ENCODE data around the gene CALR3. TPM values are rescaled to one million over a fixed set of nuclear protein-coding genes. Genes with fewer than 3 reads are reported as not detected.

CALR3 gene
- total RNA-seq, 6 experiments from 2014 or later, result not detected

GRCh38 chr19:16460454-16460853 is 35.5 kb downstream of the CALR3 start:
- no peaks in the 10 kb centered on the region for H3K9me3 ChIP-seq
- no peaks in the 10 kb centered on the region for H3K36me3 ChIP-seq
- ATAC-seq, result no peak
- no peak for DNase-seq
- intact Hi-C loops (cut with DNase I), result no loop called here
- peaks cover 0 to 49% (median 25%) of the 10 kb centered on the region in 4 donors for H3K4me1 ChIP-seq
- TF ChIP-seq CTCF (IDR thresholded peaks at IDR 0.05), result no peak
- no peak for TF ChIP-seq POLR2A (IDR thresholded peaks at IDR 0.05)
- 53% methylated on average over 6 of the region's 8 CpGs for WGBS (ENCODE audit: insufficient coverage, low coverage, low lambda C conversion rate, missing lambda C conversion rate)
- no peak overlapping the region for H3K27ac ChIP-seq
- no peak overlapping the region for H3K4me3 ChIP-seq
- H3K27me3 ChIP-seq, result no peaks in the 10 kb centered on the region

GRCh38 chr19:16459680-16460079 is 36.3 kb downstream of the CALR3 start:
- DNase-seq, result no peak
- no peak overlapping the region for H3K27ac ChIP-seq
- H3K36me3 ChIP-seq, result no peaks in the 10 kb centered on the region
- TF ChIP-seq CTCF (IDR thresholded peaks at IDR 0.05) (no peak), POLR2A (IDR thresholded peaks at IDR 0.05) (no peak)
- H3K4me3 ChIP-seq, result no peak overlapping the region
- ATAC-seq, result no peak
- intact Hi-C loops (cut with DNase I), result no loop called here
- no peaks in the 10 kb centered on the region for H3K27me3 ChIP-seq
- WGBS (ENCODE audit: insufficient coverage, low coverage, low lambda C conversion rate, missing lambda C conversion rate), result 51% methylated on average over 3 of the region's 3 CpGs
- H3K4me1 ChIP-seq, result peaks cover 0 to 54% (median 26%) of the 10 kb centered on the region in 4 donors
- no peaks in the 10 kb centered on the region for H3K9me3 ChIP-seq

- no peak for ATAC-seq
- WGBS (ENCODE audit: insufficient coverage, low coverage, low lambda C conversion rate, missing lambda C conversion rate), result 63% methylated on average over 16 of the region's 25 CpGs
Observed at GRCh38 chr19:16458391-16459341, 37.3 kb downstream of the CALR3 start.

GRCh38 chr19:16457954-16458331 is 38.0 kb downstream of the CALR3 start:
- TF ChIP-seq POLR2A (IDR thresholded peaks at IDR 0.05) (no peak), CTCF (IDR thresholded peaks at IDR 0.05) (no peak)
- 31% methylated on average over 4 of the region's 8 CpGs for WGBS (ENCODE audit: insufficient coverage, low coverage, low lambda C conversion rate, missing lambda C conversion rate)
- Histone ChIP-seq H3K9me3 (no peaks in the 10 kb centered on the region), H3K4me1 (peaks cover 0 to 46% (median 22%) of the 10 kb centered on the region in 4 donors), H3K36me3 (no peaks in the 10 kb centered on the region), H3K4me3 (no peak overlapping the region), H3K27me3 (no peaks in the 10 kb centered on the region), H3K27ac (no peak overlapping the region)
- intact Hi-C loops (cut with DNase I), result no loop called here
- no peak for ATAC-seq
- DNase-seq, result no peak

More at GRCh38 chr19:16458391-16459341, 37.3 kb downstream of the CALR3 start:
- DNase-seq, result no peak
- Histone ChIP-seq H3K4me1 (peaks cover 0 to 53% (median 26%) of the 10 kb centered on the region in 4 donors), H3K27ac (no peak overlapping the region), H3K27me3 (no peaks in the 10 kb centered on the region), H3K36me3 (no peaks in the 10 kb centered on the region), H3K9me3 (no peaks in the 10 kb centered on the region), H3K4me3 (no peak overlapping the region)
- no peak for TF ChIP-seq CTCF (IDR thresholded peaks at IDR 0.05)
- no peak for TF ChIP-seq POLR2A (IDR thresholded peaks at IDR 0.05)
- intact Hi-C loops (cut with DNase I), result no loop called here
